ENCODE results near the gene ASB15.

ASB15 gene

DNA sequence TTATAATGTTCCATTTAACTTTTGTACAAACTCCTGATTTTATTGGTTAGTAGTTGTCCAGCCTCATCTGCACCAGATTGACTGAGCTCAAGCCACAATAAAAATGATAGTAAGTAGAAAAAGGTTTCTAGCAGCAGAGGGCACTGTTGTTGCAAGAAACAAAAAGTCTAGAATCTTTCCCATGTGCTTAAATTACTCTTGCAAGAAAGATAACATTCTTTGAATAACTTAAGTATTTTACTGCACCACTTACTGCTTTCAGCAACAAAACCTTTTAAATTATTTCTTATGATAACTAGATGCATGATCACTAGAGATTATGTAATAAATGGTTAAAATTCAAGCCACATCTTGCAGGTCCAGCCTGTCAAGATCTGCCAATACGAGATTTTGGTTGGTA, 81.1 kb downstream of the ASB15 start:
- no peaks in the 10 kb centered on the region for H3K27me3 ChIP-seq (replicated peaks; ENCODE audit: control insufficient read depth, insufficient read depth, low read length)
- H3K9me3 ChIP-seq (ENCODE audit: control insufficient read depth, low read length), result no peaks in the 10 kb centered on the region
- DNase-seq (ENCODE audit: low read depth), result peak; percentile 87
- peaks cover 55% of the 10 kb centered on the region for H3K36me3 ChIP-seq (ENCODE audit: control insufficient read depth, insufficient read depth, low read length, severe bottlenecking)
- no peak overlapping the region for H3K4me3 ChIP-seq (ENCODE audit: low read length)
- H3K9ac ChIP-seq (ENCODE audit: low read length), result no peak overlapping the region
- peaks cover 14% of the 10 kb centered on the region for H3K4me1 ChIP-seq (ENCODE audit: control insufficient read depth, insufficient read depth, low read length)

DNA sequence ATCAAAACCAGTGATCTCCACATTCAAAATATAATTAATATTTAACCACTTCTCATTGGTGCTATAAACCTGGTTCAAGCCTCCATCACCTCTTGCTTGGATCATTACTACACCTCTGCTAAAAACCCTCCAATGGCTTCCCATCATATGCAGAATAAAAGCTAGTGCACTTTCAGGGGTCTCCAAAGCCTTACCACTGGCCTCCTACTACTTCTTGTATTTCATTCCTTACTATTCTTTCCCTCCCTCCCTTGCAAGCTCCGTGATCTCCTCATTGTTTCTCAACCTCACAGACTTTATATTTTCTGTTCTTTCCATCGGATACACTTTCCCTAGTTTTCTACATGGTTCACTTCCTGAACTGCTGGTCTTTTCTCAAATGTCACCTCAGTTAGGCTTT, 85.5 kb downstream of the ASB15 start:
- no peaks in the 10 kb centered on the region for H3K9me3 ChIP-seq (ENCODE audit: control insufficient read depth, low read length)
- DNase-seq (ENCODE audit: low read depth), result no peak
- no peak overlapping the region for H3K9ac ChIP-seq (ENCODE audit: low read length)
- H3K4me1 ChIP-seq (ENCODE audit: control insufficient read depth, insufficient read depth, low read length), result peaks cover 6% of the 10 kb centered on the region
- H3K27me3 ChIP-seq (replicated peaks; ENCODE audit: control insufficient read depth, insufficient read depth, low read length), result no peaks in the 10 kb centered on the region
- peaks cover 56% of the 10 kb centered on the region for H3K36me3 ChIP-seq (ENCODE audit: control insufficient read depth, insufficient read depth, low read length, severe bottlenecking)
- no peak overlapping the region for H3K4me3 ChIP-seq (ENCODE audit: low read length)

DNA sequence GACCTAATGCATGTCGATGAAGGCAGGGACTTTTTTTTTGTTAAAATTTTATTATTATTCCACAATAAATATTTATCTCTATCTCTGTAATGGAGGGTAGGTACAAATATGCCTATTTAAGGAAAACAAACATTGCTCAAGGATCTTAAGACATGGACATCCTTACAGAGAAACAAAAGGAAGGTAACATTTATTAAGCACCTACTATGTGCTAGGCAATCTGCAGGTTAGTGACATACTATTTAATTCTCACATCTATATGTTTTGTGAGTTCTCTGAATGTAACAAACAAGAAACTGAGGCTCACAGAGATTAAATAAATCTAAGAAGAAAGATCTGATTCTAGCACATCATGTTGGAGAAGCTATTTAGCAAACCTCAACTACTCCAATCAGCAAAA, 86.1 kb downstream of the ASB15 start:
- no peak overlapping the region for H3K9ac ChIP-seq (ENCODE audit: low read length)
- DNase-seq (ENCODE audit: low read depth), result no peak
- H3K4me3 ChIP-seq (ENCODE audit: low read length), result no peak overlapping the region
- H3K9me3 ChIP-seq (ENCODE audit: control insufficient read depth, low read length), result no peaks in the 10 kb centered on the region
- no peaks in the 10 kb centered on the region for H3K27me3 ChIP-seq (replicated peaks; ENCODE audit: control insufficient read depth, insufficient read depth, low read length)
- peaks cover 60% of the 10 kb centered on the region for H3K36me3 ChIP-seq (ENCODE audit: control insufficient read depth, insufficient read depth, low read length, severe bottlenecking)
- H3K4me1 ChIP-seq (ENCODE audit: control insufficient read depth, insufficient read depth, low read length), result peaks cover 5% of the 10 kb centered on the region

Data from adipocyte (in vitro differentiated cells).